OCI-LY1 (cell line): ENCODE results near the gene LCMT2.

Source experiments
- H2AFZ ChIP-seq: fragments of 200-600 bp; sonication (generic), shearing (Covaris generic); 2 replicates; pipeline ENCODE4 v1.6.0; 2014; ENCODE audit warnings: antibody characterized with exemption, mild to moderate bottlenecking, low read length
- H3F3A ChIP-seq: fragments of 200-600 bp; sonication (generic), shearing (Covaris generic); 2 replicates; pipeline ENCODE4 v1.6.0; 2014; ENCODE audit warnings: mild to moderate bottlenecking, antibody characterized with exemption, low read length, moderate library complexity; ENCODE audit not compliant: insufficient read depth
- H3K27ac ChIP-seq: fragments of 200-600 bp; sonication (generic); 2 replicates; pipeline ENCODE4 v1.5.1; 2014; ENCODE audit warnings: low read length, mixed run types, mild to moderate bottlenecking, low read depth; ENCODE audit not compliant: poor library complexity, severe bottlenecking
- H3K27me3 ChIP-seq: fragments of 200-600 bp; sonication (generic); 2 replicates; pipeline ENCODE4 v1.6.0; 2014; ENCODE audit warnings: antibody characterized with exemption, mild to moderate bottlenecking, low read length, moderate library complexity; ENCODE audit not compliant: insufficient read depth
- H3K36me3 ChIP-seq: fragments of 200-600 bp; sonication (generic); 2 replicates; pipeline ENCODE4 v1.6.1; 2014; ENCODE audit warnings: mild to moderate bottlenecking, antibody characterized with exemption, low read length, moderate library complexity, mixed read lengths; ENCODE audit not compliant: insufficient read depth
- H3K4me1 ChIP-seq: fragments of 200-600 bp; sonication (generic); 2 replicates; pipeline ENCODE4 v1.5.1; 2014; ENCODE audit warnings: mild to moderate bottlenecking, low read length, moderate library complexity; ENCODE audit not compliant: insufficient read depth, severe bottlenecking
- H3K4me2 ChIP-seq: fragments of 200-600 bp; sonication (generic), shearing (Covaris generic); 2 replicates; pipeline ENCODE4 v1.6.1; 2014; ENCODE audit warnings: low read length
- H3K4me3 ChIP-seq: fragments of 200-600 bp; sonication (generic); 2 replicates; pipeline ENCODE4 v1.5.1; 2014; ENCODE audit warnings: low read length, low read depth, mild to moderate bottlenecking, mixed read lengths; ENCODE audit not compliant: poor library complexity, severe bottlenecking
- H3K79me2 ChIP-seq: fragments of 200-600 bp; shearing (Covaris generic); 2 replicates; pipeline ENCODE4 v1.6.1; 2016; ENCODE audit warnings: mixed run types, low read length, mixed read lengths; ENCODE audit not compliant: insufficient read depth
- H3K9ac ChIP-seq: fragments of 200-600 bp; sonication (generic), shearing (Covaris generic); 2 replicates; pipeline ENCODE4 v1.6.1; 2014; ENCODE audit warnings: mild to moderate bottlenecking, low read length, mixed read lengths
- H3K9me2 ChIP-seq: fragments of 200-600 bp; sonication (generic), shearing (Covaris generic); 2 replicates; pipeline ENCODE4 v1.6.1; 2014; ENCODE audit warnings: low read depth, mild to moderate bottlenecking, low read length, mixed read lengths
- H3K9me3 ChIP-seq: fragments of 200-600 bp; shearing (Covaris generic); 2 replicates; pipeline ENCODE4 v1.6.1; 2014; ENCODE audit warnings: low read length, mixed read lengths
- H4K20me1 ChIP-seq: fragments of 200-600 bp; sonication (generic), shearing (Covaris generic); 2 replicates; pipeline ENCODE4 v1.6.0; 2016; ENCODE audit warnings: mild to moderate bottlenecking, low read length; ENCODE audit not compliant: insufficient read depth
- CTCF ChIP-seq: fragments of 200-600 bp; sonication (generic), shearing (Covaris generic); IDR thresholded peaks from 2 replicates; pipeline ENCODE4 v1.5.1; 2017; ENCODE audit warnings: mild to moderate bottlenecking, antibody characterized with exemption, low read length, moderate library complexity, mixed read lengths
- EZH2 ChIP-seq: fragments of 200-600 bp; sonication (generic), shearing (Covaris generic); IDR thresholded peaks from 2 replicates; pipeline ENCODE4 v1.8.0; 2017; ENCODE audit warnings: borderline replicate concordance, mixed run types, mild to moderate bottlenecking, antibody characterized with exemption, low read length, moderate library complexity, mixed read lengths

LCMT2 gene

GRCh38 chr15:43299411-43299810 lies 31.0 kb downstream of the LCMT2 start:
- Histone ChIP-seq H3K9ac (no peak overlapping the region), H3K9me3 (no peaks in the 10 kb centered on the region), H3K4me1 (no peaks in the 10 kb centered on the region), H3K4me2 (no peak overlapping the region), H2AFZ (no peak overlapping the region), H3K36me3 (no peaks in the 10 kb centered on the region), H3K4me3 (no peak overlapping the region), H3K27me3 (no peaks in the 10 kb centered on the region), H3K27ac (no peak overlapping the region), H3K79me2 (no peaks in the 10 kb centered on the region), H3K9me2 (no peaks in the 10 kb centered on the region), H4K20me1 (no peaks in the 10 kb centered on the region), H3F3A (no peaks in the 10 kb centered on the region)
- TF ChIP-seq EZH2 (no peak), CTCF (no peak)

- Histone ChIP-seq H3K27ac (no peak overlapping the region), H3K27me3 (no peaks in the 10 kb centered on the region), H3K36me3 (no peaks in the 10 kb centered on the region), H3F3A (no peaks in the 10 kb centered on the region), H3K9me2 (no peaks in the 10 kb centered on the region), H3K79me2 (no peaks in the 10 kb centered on the region), H3K9me3 (no peaks in the 10 kb centered on the region), H2AFZ (no peak overlapping the region), H4K20me1 (no peaks in the 10 kb centered on the region), H3K9ac (no peak overlapping the region), H3K4me2 (no peak overlapping the region), H3K4me1 (no peaks in the 10 kb centered on the region), H3K4me3 (no peak overlapping the region)
- no peak for TF ChIP-seq EZH2
- no peak for TF ChIP-seq CTCF
These were observed 36.2 kb downstream of the LCMT2 start for GRCh38 chr15:43294091-43294706.

- Histone ChIP-seq H3K4me3 (no peak overlapping the region), H3F3A (no peaks in the 10 kb centered on the region), H3K9me2 (no peaks in the 10 kb centered on the region), H4K20me1 (no peaks in the 10 kb centered on the region), H3K9me3 (no peaks in the 10 kb centered on the region), H3K4me1 (no peaks in the 10 kb centered on the region), H3K9ac (no peak overlapping the region), H3K27me3 (no peaks in the 10 kb centered on the region), H2AFZ (no peak overlapping the region), H3K36me3 (no peaks in the 10 kb centered on the region), H3K27ac (no peak overlapping the region), H3K79me2 (no peaks in the 10 kb centered on the region), H3K4me2 (no peak overlapping the region)
- no peak for TF ChIP-seq EZH2
- TF ChIP-seq CTCF, result no peak
These were observed 36.9 kb downstream of the LCMT2 start for GRCh38 chr15:43293432-43293831.
